Measurements from ENCODE around the gene TCP11X1. TPM values are rescaled to one million over a fixed set of nuclear protein-coding genes. Genes with fewer than 3 reads are reported as not detected.
"Not testable (repeated sequence)": the region's sequence is repeated elsewhere in the genome, so short reads cannot be mapped to it uniquely, and the experiment has no call there.

TCP11X1 gene
- total and polyA plus RNA-seq, 4 donors: not detected

DNA sequence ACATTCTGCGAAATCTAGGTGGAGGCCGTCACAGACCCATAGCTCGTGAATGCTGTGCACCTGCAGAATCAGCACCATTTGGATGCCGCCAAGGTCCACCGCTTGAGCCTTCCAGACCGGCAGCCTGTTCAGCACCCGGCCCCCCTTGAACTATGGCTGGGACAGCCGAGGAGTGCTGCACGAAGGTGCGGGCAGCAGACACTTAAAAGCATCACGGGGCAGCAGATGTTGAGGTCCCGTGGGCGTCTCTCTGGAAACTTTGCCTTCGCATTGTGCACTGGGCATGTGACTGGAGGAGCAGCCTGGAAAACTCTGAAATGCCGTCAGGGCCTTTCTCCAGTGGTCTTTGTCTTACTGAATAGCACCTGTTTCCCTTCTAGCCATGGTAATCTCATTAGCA lies 25.2 kb downstream of the TCP11X1 start:
- H3K9ac ChIP-seq (ENCODE audit: low read depth in 1 of 2, low read length in 2 of 2); H3K36me3 ChIP-seq (ENCODE audit: control insufficient read depth in 4 of 4, insufficient read depth in 3 of 4, low read depth in 1 of 4, low read length in 3 of 4); H3K4me3 ChIP-seq (ENCODE audit: low read depth in 1 of 3, low read length in 3 of 3); DNase-seq (ENCODE audit: low spot score); H3K9me3 ChIP-seq (ENCODE audit: control insufficient read depth in 4 of 4, low read length in 3 of 4); H3K27me3 ChIP-seq (ENCODE audit: control insufficient read depth in 4 of 4, insufficient read depth in 4 of 4, low read length in 3 of 4); H3K27ac ChIP-seq (ENCODE audit: low read depth in 1 of 2, low read length in 2 of 2); H3K4me1 ChIP-seq (ENCODE audit: control insufficient read depth in 4 of 4, insufficient read depth in 4 of 4, low read length in 3 of 4): not testable (repeated sequence)
- WGBS: 89% methylated on average over 9 of the region's 15 CpGs

GRCh38 chrX:102246893-102247292 lies 31.8 kb downstream of the TCP11X1 start, which contains the start of gene NXF2:
Gene NXF2, plus strand, starts transcription at chrX:102247167. Its CDS starts 59,912 bp downstream, at chrX:102307079.
- H3K4me1 ChIP-seq (ENCODE audit: control insufficient read depth in 4 of 4, insufficient read depth in 4 of 4, low read length in 3 of 4); DNase-seq (ENCODE audit: low spot score); H3K4me3 ChIP-seq (ENCODE audit: low read depth in 1 of 3, low read length in 3 of 3); H3K9me3 ChIP-seq (ENCODE audit: control insufficient read depth in 4 of 4, low read length in 3 of 4); H3K9ac ChIP-seq (ENCODE audit: low read depth in 1 of 2, low read length in 2 of 2); H3K27ac ChIP-seq (ENCODE audit: low read depth in 1 of 2, low read length in 2 of 2); H3K27me3 ChIP-seq (ENCODE audit: control insufficient read depth in 4 of 4, insufficient read depth in 4 of 4, low read length in 3 of 4); H3K36me3 ChIP-seq (ENCODE audit: control insufficient read depth in 4 of 4, insufficient read depth in 3 of 4, low read depth in 1 of 4, low read length in 3 of 4): not testable (repeated sequence)
- WGBS: no CpG with 5 or more reads among the region's 9 CpGs

- H3K4me3 ChIP-seq (ENCODE audit: low read depth in 1 of 3, low read length in 3 of 3); H3K4me1 ChIP-seq (ENCODE audit: control insufficient read depth in 4 of 4, insufficient read depth in 4 of 4, low read length in 3 of 4); H3K9ac ChIP-seq (ENCODE audit: low read depth in 1 of 2, low read length in 2 of 2); H3K9me3 ChIP-seq (ENCODE audit: control insufficient read depth in 4 of 4, low read length in 3 of 4); DNase-seq (ENCODE audit: low spot score); H3K27ac ChIP-seq (ENCODE audit: low read depth in 1 of 2, low read length in 2 of 2); H3K27me3 ChIP-seq (ENCODE audit: control insufficient read depth in 4 of 4, insufficient read depth in 4 of 4, low read length in 3 of 4); H3K36me3 ChIP-seq (ENCODE audit: control insufficient read depth in 4 of 4, insufficient read depth in 3 of 4, low read depth in 1 of 4, low read length in 3 of 4): not testable (repeated sequence)
- no CpG with 5 or more reads among the region's 4 CpGs for WGBS
Observed at GRCh38 chrX:102272231-102272630, 57.1 kb downstream of the TCP11X1 start.

Other genes starting within 250 kb of the TCP11X1 start
- gene TCEAL2, start 89.6 kb upstream of the TCP11X1 start, total RNA-seq: not detected
- under 1 TPM in 1 of 2 donors, not detected in 1; 0.10 TPM for gene TCEAL2, start 89.6 kb upstream of the TCP11X1 start, polyA plus RNA-seq
- not detected for gene TCEAL6, start 72.8 kb upstream of the TCP11X1 start, total RNA-seq
- gene TCEAL6, start 72.8 kb upstream of the TCP11X1 start, polyA plus RNA-seq: not detected
- under 1 TPM; 0.09 to 0.50 TPM for gene BEX5, start 59.3 kb upstream of the TCP11X1 start, total RNA-seq
- gene BEX5, start 59.3 kb upstream of the TCP11X1 start, polyA plus RNA-seq: 1 to 10 TPM in 1 of 2 donors, under 1 TPM in 1; 0.61 to 1.4 TPM
- not detected for gene NXF2, start 31.9 kb downstream of the TCP11X1 start, total RNA-seq
- not detected for gene NXF2, start 31.9 kb downstream of the TCP11X1 start, polyA plus RNA-seq
- gene NXF2B, start 224.7 kb downstream of the TCP11X1 start, total RNA-seq: not detected
- not detected for gene NXF2B, start 224.7 kb downstream of the TCP11X1 start, polyA plus RNA-seq

All from liver (tissue), 9 donors.